GM21529 (cell line): ENCODE data around the gene SPANXN5.
"Not testable (repeated sequence)": the region's sequence is repeated elsewhere in the genome, so short reads cannot be mapped to it uniquely, and the experiment has no call there.

Source experiments
- ATAC-seq: cut with Tn5 transposase; IDR thresholded peaks from one replicate; pipeline ENCODE4 v1.9.1; 2021; ENCODE audit not compliant: unreplicated experiment

Gene SPANXN5, protein sequence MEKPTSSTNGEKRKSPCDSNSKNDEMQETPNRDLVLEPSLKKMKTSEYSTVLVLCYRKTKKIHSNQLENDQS

DNA sequence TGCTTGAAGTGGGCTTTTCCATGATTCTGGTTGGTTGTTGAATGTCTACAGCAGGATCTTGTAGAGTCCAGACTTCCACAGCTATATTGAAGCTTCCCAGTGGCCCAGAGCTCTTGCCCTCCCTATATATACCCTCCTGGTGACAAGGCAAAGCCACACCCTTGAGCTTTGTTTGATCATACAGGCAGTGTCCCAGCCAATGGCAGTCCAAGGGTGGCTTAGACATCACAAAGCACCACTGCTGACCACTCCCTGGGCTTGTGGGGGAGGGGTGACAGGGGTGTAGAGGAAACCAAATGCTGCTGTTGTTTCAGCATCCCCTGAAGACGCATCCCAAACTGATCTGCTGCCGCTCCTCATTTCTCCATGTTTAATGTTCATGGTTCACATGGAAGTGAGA is at the start of gene SPANXN5:
Gene SPANXN5 (minus strand): TSS at position 101 of the 400 bp plus-strand sequence. CDS start 79 bp downstream, at position 22.
- ATAC-seq: not testable (repeated sequence)

DNA sequence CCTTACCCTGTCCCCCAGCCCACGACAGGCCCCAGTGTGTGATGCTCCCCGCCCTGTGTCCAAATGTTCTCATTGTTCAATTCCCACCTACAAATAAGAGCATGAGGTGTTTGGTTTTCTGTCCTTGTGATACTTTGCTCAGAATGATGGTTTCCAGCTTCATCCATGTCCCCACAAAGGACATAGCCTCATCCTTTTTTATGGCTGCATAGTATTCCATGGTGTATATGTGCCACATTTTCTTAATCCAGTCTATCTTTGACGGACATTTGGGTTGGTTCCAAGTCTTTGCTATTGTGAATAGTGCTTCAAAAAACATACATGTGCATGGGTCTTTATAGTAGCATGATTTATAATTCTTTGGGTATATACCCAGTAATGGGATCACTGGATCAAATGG is 46.4 kb upstream of the SPANXN5 start:
- not testable (repeated sequence) for ATAC-seq

DNA sequence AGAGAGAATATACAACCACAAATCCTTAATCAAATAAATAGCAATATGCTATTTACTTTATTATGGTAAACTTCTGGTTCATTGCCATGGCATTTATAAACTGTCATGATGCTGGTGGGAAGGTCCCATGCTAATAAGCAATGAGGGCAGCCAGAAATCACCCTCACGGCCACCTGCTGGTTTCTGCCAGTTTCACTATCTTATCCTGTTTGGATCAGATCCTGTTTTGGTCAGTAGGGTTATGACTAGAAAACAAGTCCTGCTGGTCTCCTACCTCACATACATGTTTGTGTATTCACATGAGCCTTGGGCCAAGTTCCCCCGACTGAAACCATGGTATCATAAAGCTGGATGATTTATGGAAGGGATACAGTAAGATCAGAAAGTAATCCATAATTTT is 41.9 kb upstream of the SPANXN5 start:
- no peak for ATAC-seq

DNA sequence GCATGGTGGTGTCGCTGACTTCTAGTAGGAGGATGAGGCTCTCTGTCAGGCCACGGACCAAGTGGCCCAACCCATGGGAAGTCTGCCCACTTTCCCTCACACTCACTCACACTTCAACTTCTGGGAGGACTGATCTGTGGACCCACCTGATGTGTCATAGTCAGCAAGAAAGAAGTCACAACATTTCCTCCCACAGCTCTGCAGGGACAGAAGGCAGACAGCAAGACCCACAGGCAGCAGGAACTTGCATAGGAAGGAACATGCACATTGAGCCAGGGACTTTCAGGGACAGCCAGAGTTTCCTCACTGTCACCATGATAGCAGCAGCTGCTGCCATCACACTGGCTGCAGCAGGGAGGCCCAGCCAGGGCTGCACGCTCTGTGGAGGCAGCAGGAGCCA is 33.3 kb upstream of the SPANXN5 start:
- ATAC-seq: no peak

DNA sequence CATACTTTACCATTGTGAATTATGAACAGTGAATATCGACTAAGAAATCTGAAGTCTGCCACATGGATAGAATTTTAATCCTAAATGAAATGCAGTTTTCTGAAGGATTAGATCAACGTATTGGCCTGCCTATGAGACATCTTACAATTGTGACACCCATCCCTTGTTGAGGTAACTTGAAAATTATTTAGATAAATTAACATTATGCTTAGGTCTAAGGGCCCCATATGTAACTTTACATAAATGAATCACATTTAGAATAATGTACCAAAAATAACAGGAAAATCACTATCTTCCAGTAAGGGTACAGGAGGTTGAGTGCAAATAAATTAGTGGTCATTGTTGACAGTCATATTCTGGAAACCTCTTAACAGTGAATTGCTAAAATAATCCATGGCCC is 27.4 kb upstream of the SPANXN5 start:
- ATAC-seq: no peak

DNA sequence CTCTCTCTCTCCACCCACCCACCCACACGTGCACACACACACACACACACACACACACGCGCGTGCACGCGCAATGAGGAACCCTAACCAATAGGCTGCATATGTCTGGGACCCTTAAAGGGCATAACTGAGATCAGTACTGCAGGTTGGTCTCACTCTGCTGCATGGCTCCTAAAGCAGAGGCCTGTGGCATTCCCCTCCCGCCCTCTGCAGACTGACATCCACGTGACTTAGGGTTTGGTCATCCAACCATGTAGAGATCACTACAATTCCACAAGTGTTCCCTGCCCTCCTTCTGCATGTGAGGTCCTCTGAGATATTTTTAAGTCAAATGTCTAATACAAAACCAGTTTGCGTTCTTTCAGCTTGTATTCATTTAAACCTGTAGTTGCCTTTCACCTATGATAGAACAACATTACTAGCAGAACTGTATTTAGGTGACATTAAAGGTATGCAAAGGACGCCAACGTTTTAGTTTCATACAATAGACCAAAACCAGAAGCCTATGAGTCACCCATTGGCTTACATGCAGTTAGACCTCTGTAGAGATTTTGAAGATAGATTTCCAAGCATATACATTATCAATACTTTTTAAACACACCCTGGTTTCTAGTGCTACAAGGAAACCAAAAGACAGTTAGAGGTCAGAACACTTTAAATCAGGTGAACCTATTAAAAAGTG is 24.0 kb upstream of the SPANXN5 start:
- no peak for ATAC-seq

DNA sequence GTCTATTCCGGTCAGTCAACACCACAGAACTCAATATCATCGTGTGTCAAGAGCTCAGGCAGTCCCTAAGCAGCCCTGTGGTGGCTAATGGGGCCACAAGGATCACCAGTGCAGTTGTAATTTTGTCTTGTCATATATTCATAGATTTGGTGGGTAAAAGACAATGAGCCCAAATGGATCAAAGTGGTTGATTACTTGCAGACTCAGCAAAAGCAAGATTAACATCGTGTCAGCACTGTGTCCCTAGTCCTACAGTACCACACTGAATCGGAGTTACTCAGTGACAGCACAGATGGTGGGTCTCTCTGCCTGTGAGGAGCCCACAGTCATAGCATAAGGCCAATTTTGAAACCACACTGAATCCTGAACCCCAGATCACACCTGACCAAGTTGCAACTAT is 22.6 kb upstream of the SPANXN5 start:
- ATAC-seq: no peak

DNA sequence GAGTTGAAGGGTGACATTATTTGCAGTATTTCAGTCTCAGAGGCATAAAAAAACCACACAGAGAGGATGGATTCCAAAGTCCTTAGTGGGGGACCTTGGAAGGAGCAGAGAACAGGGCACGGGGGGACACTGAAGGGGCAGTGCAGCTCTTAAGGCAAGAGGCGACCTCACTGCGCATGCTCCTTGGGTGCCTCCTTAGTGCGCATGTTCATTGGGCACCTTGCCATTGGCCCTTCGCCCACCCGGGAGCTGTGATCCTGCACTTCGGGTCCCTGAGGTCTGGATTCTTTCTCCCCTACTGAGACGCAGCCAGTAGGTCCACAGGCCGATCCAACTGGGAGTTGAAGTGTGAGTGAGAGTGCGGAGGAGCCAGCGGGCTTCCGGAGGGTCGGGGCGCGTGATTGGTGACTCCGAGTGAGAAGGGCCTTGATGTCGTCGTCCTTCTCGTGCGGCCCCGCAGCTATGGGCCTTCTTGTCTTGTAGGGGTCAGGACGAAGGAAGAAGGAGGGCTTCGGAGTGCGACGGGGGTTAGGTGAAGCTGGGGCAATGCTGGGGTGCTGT is 13.9 kb upstream of the SPANXN5 start, which contains the start of gene XAGE5:
Gene XAGE5 (plus strand): TSS at position 223 of the 561 bp plus-strand sequence. CDS start 1,280 bp downstream, outside the sequence.
- no peak for ATAC-seq

DNA sequence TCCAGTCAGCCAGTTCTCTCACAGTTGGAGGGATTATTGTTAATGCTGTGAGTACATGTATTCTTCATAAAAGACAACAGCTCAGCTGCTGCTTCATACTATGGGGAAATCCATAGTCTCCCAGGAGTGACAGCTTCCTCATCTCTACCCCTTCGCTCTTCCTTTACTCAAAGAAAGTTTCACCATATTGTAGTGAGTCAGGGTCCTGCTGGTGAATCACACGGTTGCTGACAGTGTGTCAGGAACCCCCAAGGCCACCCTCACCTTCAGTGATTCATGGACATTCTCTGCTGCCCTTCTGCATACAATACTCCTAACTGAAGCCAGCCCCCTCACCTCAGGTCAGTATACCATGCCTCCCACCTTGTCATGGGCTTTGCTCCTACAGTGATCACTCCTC is 7.6 kb upstream of the SPANXN5 start:
- not testable (repeated sequence) for ATAC-seq

DNA sequence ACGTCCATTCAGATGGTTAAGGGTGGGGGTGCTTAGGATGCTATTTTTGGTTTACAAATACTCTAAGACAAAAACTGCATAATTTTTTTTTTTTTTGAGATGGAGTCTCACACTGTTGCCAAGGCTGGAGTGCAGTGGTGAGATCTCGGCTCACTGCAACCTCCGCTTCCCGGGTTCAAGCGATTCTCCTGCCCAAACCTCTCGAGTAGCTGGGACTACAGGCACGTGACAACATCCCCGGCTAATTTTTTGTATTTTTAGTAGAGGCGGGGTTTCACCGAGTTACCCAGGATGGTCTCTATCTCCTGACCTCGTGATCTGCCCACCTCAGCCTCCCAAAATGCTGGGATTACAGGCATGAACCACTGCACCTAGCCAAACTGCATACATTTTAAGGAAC is 23.7 kb downstream of the SPANXN5 start:
- not testable (repeated sequence) for ATAC-seq

DNA sequence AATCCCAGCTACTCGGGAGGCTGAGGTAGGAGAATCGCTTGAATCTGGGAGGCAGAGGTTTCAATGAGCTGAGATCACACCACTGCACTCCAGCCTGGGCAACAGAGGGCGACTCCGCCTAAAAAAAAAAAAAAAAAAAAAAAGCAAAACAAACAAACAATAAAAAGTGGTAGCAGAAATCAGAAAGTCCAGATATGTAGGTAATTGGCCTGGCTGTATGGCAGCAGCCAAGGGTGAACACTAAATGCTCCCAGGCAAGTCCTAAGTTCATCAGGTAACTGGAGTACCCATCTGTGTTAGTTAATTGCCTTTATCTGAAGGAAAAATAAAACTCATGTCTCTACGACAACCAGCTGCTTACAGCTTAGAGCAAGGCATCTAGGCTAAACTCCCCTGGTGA is 31.2 kb downstream of the SPANXN5 start:
- not testable (repeated sequence) for ATAC-seq

DNA sequence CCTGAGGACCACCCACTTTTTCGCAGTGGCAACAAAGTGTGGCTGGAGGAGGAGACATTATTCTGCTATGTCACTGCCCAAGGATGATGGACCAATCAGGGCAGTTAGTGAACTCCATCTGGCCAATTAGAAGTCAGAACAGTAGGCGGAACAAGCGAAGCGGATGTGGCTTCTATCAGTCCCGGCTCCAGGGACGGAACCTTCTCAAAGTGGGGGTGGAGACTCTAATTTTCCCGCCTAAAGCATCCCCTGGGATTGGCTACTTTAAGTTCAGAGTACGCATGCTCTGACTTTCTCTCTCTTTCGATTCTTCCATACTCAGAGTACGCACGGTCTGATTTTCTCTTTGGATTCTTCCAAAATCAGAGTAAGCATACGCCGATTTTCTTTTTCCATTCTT is 46.3 kb downstream of the SPANXN5 start, which contains the start of gene SSX2B:
Gene SSX2B (plus strand): TSS at position 301 of the 400 bp plus-strand sequence. CDS start 1,429 bp downstream, outside the sequence.
- ATAC-seq: not testable (repeated sequence)
